HCT116 (cell line): ENCODE results near the gene MLX. TPM values are rescaled to one million over a fixed set of nuclear protein-coding genes. Genes with fewer than 3 reads are reported as not detected.

Experiments used
- ATAC-seq: fragments of 200-7000 bp; cut with Tn5 transposase; 2 replicates; pipeline ENCODE4 v1.9.1; 2020; ENCODE audit warnings: mild to moderate bottlenecking, moderate library complexity
- BruUV-seq: library from RNA; stranded (reverse); fragments of 400-500 nt; replicated peaks from 2 replicates; lab custom pipeline; 2021; lab: Mats Ljungman, UMichigan
- CTCF ChIA-PET: fragments of 300-600 bp; sonication (Branson Sonifier 250); formaldehyde crosslinking; loops from one replicate; lab custom pipeline; 2021; ENCODE audit warnings: antibody characterized with exemption; lab: Charles Lee
- POLR2A ChIA-PET: fragments of 300-600, 350-600 bp; sonication (Branson Sonifier 250); formaldehyde crosslinking; loops from one replicate; lab custom pipeline; 2021; ENCODE audit warnings: antibody characterized with exemption; lab: Charles Lee
- RAD21 ChIA-PET, 2 experiments: fragments of 300-600 bp; sonication (Branson Sonifier 250); formaldehyde crosslinking; loops; one replicate each; lab custom pipeline; 2023; ENCODE audit warnings: low total read pairs in 2 of 2; ENCODE audit not compliant: uncharacterized antibody in 2 of 2, unreplicated experiment in 2 of 2, low non-redundant PET in 1 of 2; lab: Charles Lee
- DNase-seq: peaks from one replicate; pipeline ENCODE4 v3.0.0-alpha.2; 2010; ENCODE audit warnings: low read depth, low spot score
- H2AFZ ChIP-seq: fragments of 200-600 bp; shearing (Covaris generic), sonication (generic); 2 replicates; pipeline ENCODE4 v1.6.1; 2017; ENCODE audit warnings: low read depth, mixed run types, mixed read lengths, antibody characterized with exemption, low read length; ENCODE audit not compliant: poor library complexity, severe bottlenecking
- H3K27ac ChIP-seq: 2 replicates; pipeline ENCODE4 v1.5.1; 2012; ENCODE audit warnings: low read depth, low read length
- H3K27me3 ChIP-seq: fragments of 200-600 bp; sonication (generic); 2 replicates; pipeline ENCODE4 v1.6.1; 2016; ENCODE audit warnings: mixed run types, low read length, mixed read lengths; ENCODE audit not compliant: insufficient read depth
- H3K36me3 ChIP-seq, 2 experiments: fragments of 200-500 bp in 1 of 2; fragments of 200-600 bp in 1 of 2; sonication (Bioruptor generic) in 1 of 2; sonication (generic) in 1 of 2; 2 replicates each; pipeline versions ENCODE4 v1.5.1 to v1.6.1; 2014 to 2016; ENCODE audit warnings: low read length in 2 of 2, inconsistent platforms in 1 of 2, mixed read lengths in 1 of 2, mixed run types in 1 of 2; ENCODE audit not compliant: insufficient read depth in 2 of 2, control insufficient read depth in 1 of 2
- H3K4me1 ChIP-seq, 2 experiments: fragments of 200-600 bp in 1 of 2; sonication (generic) in 1 of 2; 2 replicates each; pipeline versions ENCODE4 v1.5.1 to v1.6.1; 2012 to 2017; ENCODE audit warnings: low read length in 2 of 2, inconsistent platforms in 1 of 2, mild to moderate bottlenecking in 1 of 2, mixed read lengths in 1 of 2, mixed run types in 1 of 2, moderate library complexity in 1 of 2; ENCODE audit not compliant: insufficient read depth in 2 of 2, control insufficient read depth in 1 of 2
- H3K4me2 ChIP-seq: fragments of 200-600 bp; sonication (generic); 2 replicates; pipeline ENCODE4 v1.6.1; 2017; ENCODE audit warnings: mixed run types, low read length, mixed read lengths
- H3K4me3 ChIP-seq, 2 experiments: fragments of 200-600 bp in 1 of 2; sonication (generic) in 1 of 2; replicated peaks in 1 of 2; 2 replicates each; pipeline ENCODE4 v1.5.1; 2011 to 2016; ENCODE audit warnings: low read length in 2 of 2, control low read depth in 1 of 2, low read depth in 1 of 2, mild to moderate bottlenecking in 1 of 2, mixed read lengths in 1 of 2, mixed run types in 1 of 2
- H3K79me2 ChIP-seq: fragments of 200-600 bp; sonication (generic); 2 replicates; pipeline ENCODE4 v1.6.1; 2017; ENCODE audit warnings: mild to moderate bottlenecking, mixed run types, low read length, moderate library complexity, mixed read lengths; ENCODE audit not compliant: insufficient read depth
- H3K9ac ChIP-seq: fragments of 200-600 bp; sonication (generic); 2 replicates; pipeline ENCODE4 v1.6.1; 2016; ENCODE audit warnings: low read length, mixed read lengths
- H3K9me2 ChIP-seq: fragments of 200-600 bp; sonication (generic), shearing (Covaris generic); 2 replicates; pipeline ENCODE4 v1.6.1; 2017; ENCODE audit warnings: mixed run types, mild to moderate bottlenecking, moderate library complexity; ENCODE audit not compliant: insufficient read depth
- H3K9me3 ChIP-seq, 2 experiments: fragments of 200-500 bp in 1 of 2; fragments of 200-600 bp in 1 of 2; sonication (Bioruptor generic) in 1 of 2; sonication (generic) in 1 of 2; 2 replicates each; pipeline ENCODE4 v1.6.1; 2014 to 2017; ENCODE audit warnings: low read length in 2 of 2, mixed read lengths in 2 of 2, inconsistent platforms in 1 of 2, low read depth in 1 of 2, mild to moderate bottlenecking in 1 of 2, mixed run types in 1 of 2, moderate library complexity in 1 of 2; ENCODE audit not compliant: control insufficient read depth in 1 of 2, insufficient read depth in 1 of 2
- H4K20me1 ChIP-seq: fragments of 200-600 bp; sonication (generic), shearing (Covaris generic); 2 replicates; pipeline ENCODE4 v1.6.1; 2017; ENCODE audit warnings: mixed run types, mild to moderate bottlenecking, moderate library complexity; ENCODE audit not compliant: insufficient read depth
- EGR1 ChIP-seq: IDR thresholded peaks from 2 replicates; pipeline ENCODE4 v1.6.1; 2012; ENCODE audit warnings: low read depth
- FOSL1 ChIP-seq: IDR thresholded peaks from 2 replicates; pipeline ENCODE4 v1.6.1; 2012; ENCODE audit warnings: low read depth
- MAX ChIP-seq: IDR thresholded peaks from 2 replicates; pipeline ENCODE4 v1.6.1; 2012
- SIN3A ChIP-seq: IDR thresholded peaks from 2 replicates; pipeline ENCODE4 v1.6.1; 2012; ENCODE audit warnings: low read depth
- intact Hi-C: fragments of 100-400 bp; cut with micrococcal nuclease; formaldehyde crosslinking; loops from 2 replicates; pipeline ENCODE4 v1.10.0; 2022
- total RNA-seq: library from RNA; stranded (reverse); gene quantifications from one replicate; pipeline ENCODE4 v1.2.1, GENCODE V29; 2021; ENCODE audit not compliant: unreplicated experiment
- TF ChIP-seq, protein P1 (sequence below), 3 experiments: fragments of 200-600 bp in 1 of 3; sonication (generic) in 1 of 3; IDR thresholded peaks in 2 of 3; conservative IDR thresholded peaks in 1 of 3; 2 replicates each; pipeline ENCODE4 v1.5.1; 2012 to 2017; ENCODE audit warnings: low read depth in 2 of 3, low read length in 2 of 3, antibody characterized with exemption in 1 of 3, borderline replicate concordance in 1 of 3, control low read depth in 1 of 3, mild to moderate bottlenecking in 1 of 3, mixed read lengths in 1 of 3, mixed run types in 1 of 3, moderate library complexity in 1 of 3; ENCODE audit not compliant: insufficient read depth in 1 of 3

The MLX gene
- total RNA-seq, 1 experiment from 2014 or later: 47.9 TPM

DNA sequence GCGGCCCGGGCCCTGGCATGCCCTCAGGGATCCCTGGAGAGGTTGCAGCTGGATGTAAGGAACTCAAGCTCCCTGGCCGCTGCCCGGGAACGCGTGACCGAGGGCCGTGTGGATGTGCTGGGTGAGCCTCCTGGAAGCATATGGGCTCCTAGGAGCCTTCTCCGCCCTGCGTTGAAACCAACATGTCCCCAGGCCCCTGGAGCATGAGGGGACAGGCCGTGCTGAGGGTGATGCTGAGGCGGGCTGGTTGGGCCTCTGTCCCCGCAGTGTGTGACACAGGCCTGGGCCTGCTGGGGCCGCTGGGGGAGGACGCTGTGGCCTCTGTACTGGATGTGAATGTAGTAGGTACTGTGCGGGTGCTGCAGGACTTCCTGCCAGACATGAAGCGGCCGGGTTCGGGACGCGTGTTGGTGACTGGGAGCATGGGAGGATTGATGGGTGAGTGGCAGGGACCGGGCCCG lies 19.9 kb upstream of the MLX start (continued):
- no peak for TF ChIP-seq MAX

- DNase-seq: no peak
- H3K4me3 ChIP-seq: no peak overlapping the region; a peak in 1 of 4 replicates
- H3K9me2 ChIP-seq: no peaks in the 10 kb centered on the region
- no peaks in the 10 kb centered on the region; the same call in 1 of the 2 replicates for H3K79me2 ChIP-seq
- ChIA-PET POLR2A (no interaction called here), RAD21 (no interaction called here), CTCF (interaction anchor here (0.7 to 1.7 kb wide), 7 partner anchors 10 to 131 kb away, joined by 3 to 7 read pairs (median 3); partner anchors contain the start of gene NAGLU)
- H3K4me1 ChIP-seq: peaks cover 0 to 12% of the 10 kb centered on the region in 2 experiments; a peak in 1 of 4 replicates
- no peak overlapping the region for H3K27ac ChIP-seq
- H3K4me2 ChIP-seq: peak overlapping the region; percentile 70
- H3K27me3 ChIP-seq: no peaks in the 10 kb centered on the region
- BruUV-seq: no TSS peak
- no peaks in the 10 kb centered on the region for H3K9me3 ChIP-seq
- intact Hi-C loops: no loop called here
- no peak for TF ChIP-seq SIN3A
- H2AFZ ChIP-seq: no peak overlapping the region
- no peaks in the 10 kb centered on the region for H4K20me1 ChIP-seq
- no peak overlapping the region for H3K9ac ChIP-seq
- H3K36me3 ChIP-seq: no peaks in the 10 kb centered on the region
- no peak for ATAC-seq
Measured at GRCh38 chr17:42547698-42548069, 19.2 kb upstream of the MLX start.

DNA sequence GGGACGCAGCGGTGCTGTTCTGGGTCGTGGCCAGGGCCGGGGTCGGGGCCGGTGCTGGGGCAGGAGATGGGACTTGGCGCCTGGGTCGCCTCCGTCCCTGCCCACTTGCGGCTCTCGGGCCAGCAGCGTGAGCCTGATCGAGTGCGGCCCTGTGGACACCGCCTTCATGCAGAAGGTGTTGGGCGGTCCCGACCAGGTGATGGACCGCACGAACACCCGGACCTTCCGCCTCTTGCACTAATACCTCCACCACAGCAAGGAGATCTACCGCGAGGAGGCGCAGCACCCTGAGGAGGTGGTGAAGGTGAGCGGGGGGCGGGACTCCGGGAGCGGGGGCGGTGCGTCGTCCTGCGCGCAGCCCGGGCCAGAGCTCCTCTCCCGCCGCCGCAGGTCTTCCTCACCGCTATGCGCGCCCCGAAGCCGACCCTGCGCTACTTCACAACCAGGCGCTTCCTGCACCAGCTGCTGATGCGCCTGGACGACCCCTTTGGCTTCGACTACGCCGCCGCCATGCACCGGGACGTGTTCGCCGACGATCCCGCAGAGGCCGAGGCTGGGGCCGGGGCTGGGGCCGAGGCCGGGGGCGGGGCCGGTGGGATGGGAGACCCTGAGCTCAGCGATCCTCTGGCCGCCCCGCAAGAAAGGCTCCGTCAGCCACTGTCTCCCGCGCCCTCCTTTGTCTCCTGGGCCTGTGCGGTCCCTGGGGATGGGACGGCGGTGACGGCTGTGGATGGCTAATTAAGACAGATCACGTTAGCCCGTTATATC lies 18.6 kb upstream of the MLX start:
- H4K20me1 ChIP-seq: no peaks in the 10 kb centered on the region
- peaks cover 0 to 14% of the 10 kb centered on the region in 2 experiments; a peak in 2 of 4 replicates for H3K4me1 ChIP-seq
- no TSS peak for BruUV-seq
- H2AFZ ChIP-seq: no peak overlapping the region
- peak overlapping the region; percentile 17 to 44 for H3K4me3 ChIP-seq
- no peaks in the 10 kb centered on the region for H3K27me3 ChIP-seq
- no peaks in the 10 kb centered on the region for H3K36me3 ChIP-seq
- no peak overlapping the region for H3K27ac ChIP-seq
- ChIA-PET CTCF (interaction anchor here (0.7 to 1.7 kb wide), 8 partner anchors 11 to 215 kb away, joined by 3 to 7 read pairs (median 3); partner anchors contain the start of gene NAGLU), RAD21 (no interaction called here), POLR2A (interaction anchor here (0.6 kb wide), 1 partner anchor 578 kb away, joined by 3 read pairs; no protein-coding TSS in a partner anchor)
- H3K9me3 ChIP-seq: no peaks in the 10 kb centered on the region
- TF ChIP-seq, protein P1, sequence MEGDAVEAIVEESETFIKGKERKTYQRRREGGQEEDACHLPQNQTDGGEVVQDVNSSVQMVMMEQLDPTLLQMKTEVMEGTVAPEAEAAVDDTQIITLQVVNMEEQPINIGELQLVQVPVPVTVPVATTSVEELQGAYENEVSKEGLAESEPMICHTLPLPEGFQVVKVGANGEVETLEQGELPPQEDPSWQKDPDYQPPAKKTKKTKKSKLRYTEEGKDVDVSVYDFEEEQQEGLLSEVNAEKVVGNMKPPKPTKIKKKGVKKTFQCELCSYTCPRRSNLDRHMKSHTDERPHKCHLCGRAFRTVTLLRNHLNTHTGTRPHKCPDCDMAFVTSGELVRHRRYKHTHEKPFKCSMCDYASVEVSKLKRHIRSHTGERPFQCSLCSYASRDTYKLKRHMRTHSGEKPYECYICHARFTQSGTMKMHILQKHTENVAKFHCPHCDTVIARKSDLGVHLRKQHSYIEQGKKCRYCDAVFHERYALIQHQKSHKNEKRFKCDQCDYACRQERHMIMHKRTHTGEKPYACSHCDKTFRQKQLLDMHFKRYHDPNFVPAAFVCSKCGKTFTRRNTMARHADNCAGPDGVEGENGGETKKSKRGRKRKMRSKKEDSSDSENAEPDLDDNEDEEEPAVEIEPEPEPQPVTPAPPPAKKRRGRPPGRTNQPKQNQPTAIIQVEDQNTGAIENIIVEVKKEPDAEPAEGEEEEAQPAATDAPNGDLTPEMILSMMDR (IDR thresholded peaks at IDR 0.05 in 2 of 3, conservative IDR thresholded peaks at IDR 0.05 in 1 of 3; ENCODE audit: borderline replicate concordance in 1 of 3, insufficient read depth in 1 of 3, low read depth in 2 of 3, low read length in 2 of 3): peak; percentile 39 to 54 (median 41); a peak in 5 of 6 replicates
- TF ChIP-seq FOSL1 (no peak), EGR1 (peak; percentile 93)
- H3K4me2 ChIP-seq: peak overlapping the region; percentile 70
- ATAC-seq (peak; percentile 87), DNase-seq (no peak)
- H3K9me2 ChIP-seq: no peaks in the 10 kb centered on the region
- peak overlapping the region; percentile 20; the same call in 1 of the 2 replicates for H3K9ac ChIP-seq
- peaks cover under 1% of the 10 kb centered on the region; the same call in 1 of the 2 replicates for H3K79me2 ChIP-seq
- intact Hi-C loops: no loop called here
